HG03469 (cell line): ENCODE results near the gene ALPI.

Experiments
- ATAC-seq: cut with Tn5 transposase; IDR thresholded peaks from one replicate; pipeline ENCODE4 v1.9.1; 2021; ENCODE audit warnings: mild to moderate bottlenecking, moderate library complexity, moderate number of reproducible peaks; ENCODE audit not compliant: unreplicated experiment

Gene ALPI

DNA sequence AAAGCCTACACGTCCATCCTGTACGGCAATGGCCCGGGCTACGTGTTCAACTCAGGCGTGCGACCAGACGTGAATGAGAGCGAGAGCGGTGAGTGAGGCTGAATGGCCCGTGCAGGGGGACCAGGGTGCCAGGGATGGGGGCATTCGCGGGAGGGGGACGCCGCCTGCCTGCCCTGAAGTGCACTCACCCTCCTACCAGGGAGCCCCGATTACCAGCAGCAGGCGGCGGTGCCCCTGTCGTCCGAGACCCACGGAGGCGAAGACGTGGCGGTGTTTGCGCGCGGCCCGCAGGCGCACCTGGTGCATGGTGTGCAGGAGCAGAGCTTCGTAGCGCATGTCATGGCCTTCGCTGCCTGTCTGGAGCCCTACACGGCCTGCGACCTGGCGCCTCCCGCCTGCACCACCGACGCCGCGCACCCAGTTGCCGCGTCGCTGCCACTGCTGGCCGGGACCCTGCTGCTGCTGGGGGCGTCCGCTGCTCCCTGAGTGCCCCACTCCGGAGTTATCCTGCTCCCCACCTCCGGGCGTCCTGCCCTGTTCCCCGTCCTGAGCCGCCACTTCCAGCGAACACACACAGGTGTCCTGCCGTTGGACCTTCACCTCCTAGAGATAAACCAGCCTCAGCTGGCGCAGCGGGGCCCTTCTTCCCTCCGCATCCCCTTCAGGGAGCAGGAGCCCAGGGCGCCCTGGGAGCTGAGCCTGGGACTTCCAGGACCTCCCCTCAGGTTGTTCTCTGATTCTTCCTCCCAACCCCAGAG lies 2.9 kb downstream of the ALPI start:
- no peak for ATAC-seq

DNA sequence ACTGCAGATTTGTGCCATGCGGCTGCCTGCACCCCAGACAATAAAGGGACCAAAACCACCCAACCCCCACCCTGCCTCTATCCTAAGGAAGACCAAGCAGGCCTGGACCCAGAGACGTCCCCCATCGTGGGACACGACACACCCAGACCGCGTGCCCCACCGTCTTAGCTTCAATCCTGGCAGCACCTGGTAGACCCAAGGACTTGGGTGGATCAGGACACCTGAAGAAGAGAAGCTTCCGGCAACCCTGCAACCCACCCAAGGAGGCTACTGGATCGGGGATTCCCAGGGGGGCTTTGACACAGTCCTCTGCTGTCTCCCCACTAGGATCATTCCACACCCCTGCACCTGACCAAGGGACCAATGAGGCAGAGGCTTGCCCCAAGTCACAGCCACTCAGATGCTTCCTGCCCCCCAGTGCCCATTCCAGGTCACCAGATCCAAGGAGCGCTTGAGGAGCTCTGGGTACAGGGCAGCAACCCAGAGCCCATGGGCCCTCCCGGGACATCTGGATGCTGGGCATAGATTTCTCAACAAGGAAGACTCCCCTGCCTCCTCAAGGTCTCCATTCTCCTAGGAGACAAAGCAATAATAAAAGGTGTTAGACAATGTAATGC lies 3.6 kb downstream of the ALPI start:
- ATAC-seq, result no peak

DNA sequence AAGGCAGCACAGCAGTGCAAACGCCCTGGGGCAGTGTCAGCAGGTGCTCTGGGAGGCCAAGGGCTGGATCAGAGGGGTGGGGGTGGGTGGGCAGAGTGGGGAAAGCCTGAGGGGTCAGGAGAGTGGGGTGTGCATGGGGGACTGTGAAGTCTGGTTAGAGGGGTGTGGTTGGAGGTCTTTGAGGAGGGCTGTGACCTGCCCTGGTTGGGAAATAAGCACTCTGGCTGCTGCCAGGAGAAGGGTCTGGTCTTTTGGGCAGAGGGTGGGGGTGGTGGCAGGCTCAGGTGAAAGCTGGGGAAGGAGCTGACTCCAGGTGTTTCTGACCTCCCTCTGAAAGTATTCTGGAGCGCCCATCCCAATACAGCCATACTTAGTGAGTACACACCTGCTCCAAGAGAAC lies 4.2 kb downstream of the ALPI start:
- ATAC-seq, result no peak

DNA sequence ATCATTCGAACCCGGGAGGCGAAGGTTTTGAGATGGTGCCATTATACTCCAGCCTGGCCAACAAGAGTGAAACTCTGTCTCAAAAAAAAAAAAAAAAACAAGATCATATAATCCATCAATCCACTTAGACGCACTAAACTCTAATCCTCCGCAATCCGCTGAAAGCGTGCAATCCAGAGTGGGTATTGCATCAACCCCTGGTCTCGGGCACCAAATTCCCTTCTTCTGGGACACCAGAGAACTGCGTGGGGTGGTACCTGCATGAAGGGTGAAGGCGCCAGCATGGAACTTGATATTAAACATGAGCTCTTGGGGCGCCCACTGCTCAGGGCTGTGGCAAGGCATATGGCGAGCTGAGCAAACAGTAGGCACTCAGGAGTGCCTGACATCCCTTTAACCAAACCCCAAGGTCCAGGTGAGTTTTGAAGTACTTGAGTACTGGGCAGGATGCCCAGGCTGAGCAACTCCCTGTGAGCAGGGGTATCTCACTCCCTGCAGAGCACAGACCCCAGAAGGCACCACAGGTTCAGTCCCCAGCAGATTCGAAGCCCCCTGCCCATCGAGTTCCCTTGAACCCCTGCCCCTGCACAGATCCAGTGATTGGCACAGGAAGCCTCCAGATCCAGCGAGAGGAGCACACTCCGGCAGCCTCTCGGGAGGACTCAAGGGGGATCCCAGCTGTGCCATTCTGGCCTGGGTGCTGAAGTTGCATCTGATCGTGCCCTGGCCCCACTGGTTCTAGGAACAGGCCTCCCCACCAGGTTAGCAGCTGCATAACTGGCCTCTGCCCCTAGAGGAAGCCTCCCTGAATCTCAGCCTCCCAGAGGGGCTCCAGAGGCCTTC lies 8.0 kb downstream of the ALPI start:
- ATAC-seq, result no peak

DNA sequence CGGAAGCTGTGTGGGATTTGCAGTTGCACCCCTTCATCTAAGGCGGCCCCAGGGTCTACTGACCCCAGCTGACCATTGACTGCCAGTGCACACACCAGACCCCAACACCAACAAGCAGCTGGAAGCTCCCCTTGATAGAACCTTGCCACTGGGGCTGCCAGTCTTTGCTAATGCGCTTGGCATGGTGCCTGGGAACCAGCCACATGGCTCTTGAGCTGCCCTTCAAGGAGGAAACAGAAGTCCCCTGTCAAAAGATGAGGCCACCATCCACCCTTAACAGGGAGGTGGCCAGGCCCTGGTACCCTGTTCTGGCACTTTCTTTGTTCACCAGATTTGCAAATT lies 8.6 kb downstream of the ALPI start:
- ATAC-seq, result no peak

DNA sequence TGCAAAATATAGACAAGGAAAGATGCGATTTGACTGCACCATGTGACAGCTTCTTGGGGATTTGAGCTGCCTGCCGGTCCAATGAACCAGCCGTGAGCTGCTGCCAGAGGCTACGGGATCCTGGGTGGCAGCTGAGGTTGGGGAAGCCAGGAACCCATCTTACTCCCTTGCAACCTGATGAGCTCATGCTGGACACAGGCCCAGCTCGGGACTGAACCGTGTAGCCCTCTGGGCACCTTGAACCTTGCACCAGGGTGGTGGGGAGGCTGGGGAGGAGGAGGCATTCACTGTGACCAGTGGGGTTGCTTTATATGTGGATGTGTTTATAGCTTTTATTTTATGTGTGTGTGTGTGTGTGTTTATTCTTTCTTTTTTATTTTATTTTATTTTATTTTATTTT lies 9.1 kb downstream of the ALPI start:
- no peak for ATAC-seq

DNA sequence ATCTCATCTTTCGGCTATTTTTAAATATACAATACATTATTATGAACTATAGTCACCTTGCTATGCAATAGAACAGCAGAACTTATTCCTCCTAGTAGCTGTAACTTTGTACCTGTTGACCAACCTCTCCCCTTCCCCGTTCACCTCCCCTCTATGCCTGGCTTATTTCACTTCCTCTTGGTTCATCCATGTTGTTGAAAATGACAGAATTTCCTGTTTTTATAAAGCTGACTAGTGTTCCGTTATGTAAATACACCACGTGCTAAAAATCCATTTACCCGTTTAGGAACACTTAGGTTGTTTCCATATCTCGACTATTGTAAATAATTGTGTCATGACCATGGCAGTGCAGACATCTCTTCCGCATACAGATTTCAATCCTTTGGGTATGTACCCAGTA lies 10.3 kb downstream of the ALPI start:
- no peak for ATAC-seq

DNA sequence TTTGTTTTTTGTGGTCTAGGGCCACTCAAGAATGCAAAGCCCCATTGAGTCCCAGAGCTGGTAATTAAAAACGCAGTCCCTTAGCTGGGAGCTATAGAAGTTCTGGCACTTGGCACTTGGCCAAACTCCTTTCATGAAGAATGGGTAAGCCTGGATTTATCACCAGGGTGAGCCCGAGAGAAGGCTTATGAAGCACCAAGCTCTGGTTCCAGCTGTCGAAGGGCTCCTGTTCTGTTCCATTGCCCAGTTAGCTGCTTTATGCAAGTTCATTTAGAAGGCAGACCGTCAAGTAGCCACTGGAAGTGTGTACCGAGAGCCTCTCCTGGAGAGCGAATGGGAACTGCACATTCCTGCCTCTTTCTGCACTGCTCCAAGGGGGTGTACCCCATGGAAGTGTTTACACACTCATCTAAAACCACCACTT lies 17.5 kb downstream of the ALPI start:
- ATAC-seq, result no peak

DNA sequence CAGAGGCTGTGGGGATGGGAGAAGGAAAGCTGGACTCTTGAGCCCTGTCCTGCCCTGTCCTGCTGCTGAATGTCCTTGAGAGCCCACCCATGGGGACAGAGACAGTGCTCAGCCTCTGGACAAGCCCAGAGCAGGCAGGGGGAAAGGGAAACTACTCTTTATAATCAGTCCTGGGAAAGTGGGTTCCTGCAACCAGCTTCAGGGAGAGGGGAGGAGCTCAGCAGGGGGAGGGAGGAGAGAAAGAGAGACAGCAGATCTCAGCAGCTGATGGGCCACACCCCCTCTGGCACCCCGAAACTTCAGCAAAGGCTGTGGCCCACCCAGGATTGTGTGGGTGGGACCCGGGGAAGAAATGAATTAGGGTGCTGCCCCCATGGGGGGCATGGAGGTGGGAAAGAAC lies 20.1 kb downstream of the ALPI start:
- ATAC-seq, result no peak

DNA sequence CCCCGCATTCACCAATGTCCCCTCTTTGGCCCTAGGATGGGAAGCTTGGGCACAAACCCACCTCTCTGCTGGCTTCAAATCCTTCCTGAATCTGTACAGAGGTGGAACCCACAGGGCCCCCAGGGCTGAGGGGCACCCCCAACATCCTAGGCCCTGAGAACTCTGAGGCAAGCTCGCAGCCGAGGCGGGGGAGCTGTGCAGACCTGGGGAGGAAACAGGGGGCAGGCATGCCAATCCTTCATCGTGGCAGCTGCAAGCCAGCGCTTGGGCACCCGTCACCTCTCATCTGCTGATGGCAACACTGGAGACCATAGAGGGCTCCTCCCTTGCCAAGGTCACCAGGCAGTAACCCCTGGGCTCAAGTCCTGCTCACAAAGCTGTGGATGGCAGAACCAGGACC lies 20.8 kb downstream of the ALPI start:
- ATAC-seq, result no peak

DNA sequence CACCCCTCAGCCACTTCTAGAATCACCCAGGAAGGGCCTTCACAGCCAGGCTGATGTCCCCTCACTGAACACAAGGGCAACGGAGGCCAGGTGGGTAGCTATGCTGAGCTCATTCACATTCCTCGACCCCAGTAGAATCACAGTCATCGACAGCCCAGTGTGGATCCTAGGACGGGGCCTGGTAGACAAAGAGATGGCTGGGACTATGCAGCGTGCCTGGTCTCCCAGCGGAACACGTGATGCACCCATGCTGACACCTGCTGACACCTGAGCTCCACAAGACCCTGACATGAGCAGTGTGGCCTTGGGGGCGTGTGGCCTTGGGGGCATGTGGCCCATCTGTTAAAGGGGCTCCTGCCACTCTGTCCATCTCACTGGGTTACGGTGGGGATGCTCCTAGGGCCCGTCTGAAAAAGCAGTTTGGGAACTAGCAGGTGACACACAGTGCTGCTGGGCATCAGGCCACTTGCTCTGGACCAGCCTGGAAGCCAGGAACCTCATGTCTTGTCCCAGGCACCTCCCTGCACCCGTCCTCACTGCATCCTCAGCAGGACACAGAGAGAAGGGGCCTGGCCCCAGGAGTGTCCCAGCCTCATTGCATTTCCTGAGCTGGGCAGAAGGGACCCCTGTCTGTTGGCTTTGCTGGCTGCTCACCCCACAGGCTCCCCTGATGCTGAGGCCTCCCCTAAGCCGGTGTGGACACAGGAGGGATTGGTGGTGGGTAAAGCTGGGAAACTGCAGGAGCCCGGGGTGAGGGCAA lies 22.0 kb downstream of the ALPI start:
- no peak for ATAC-seq

DNA sequence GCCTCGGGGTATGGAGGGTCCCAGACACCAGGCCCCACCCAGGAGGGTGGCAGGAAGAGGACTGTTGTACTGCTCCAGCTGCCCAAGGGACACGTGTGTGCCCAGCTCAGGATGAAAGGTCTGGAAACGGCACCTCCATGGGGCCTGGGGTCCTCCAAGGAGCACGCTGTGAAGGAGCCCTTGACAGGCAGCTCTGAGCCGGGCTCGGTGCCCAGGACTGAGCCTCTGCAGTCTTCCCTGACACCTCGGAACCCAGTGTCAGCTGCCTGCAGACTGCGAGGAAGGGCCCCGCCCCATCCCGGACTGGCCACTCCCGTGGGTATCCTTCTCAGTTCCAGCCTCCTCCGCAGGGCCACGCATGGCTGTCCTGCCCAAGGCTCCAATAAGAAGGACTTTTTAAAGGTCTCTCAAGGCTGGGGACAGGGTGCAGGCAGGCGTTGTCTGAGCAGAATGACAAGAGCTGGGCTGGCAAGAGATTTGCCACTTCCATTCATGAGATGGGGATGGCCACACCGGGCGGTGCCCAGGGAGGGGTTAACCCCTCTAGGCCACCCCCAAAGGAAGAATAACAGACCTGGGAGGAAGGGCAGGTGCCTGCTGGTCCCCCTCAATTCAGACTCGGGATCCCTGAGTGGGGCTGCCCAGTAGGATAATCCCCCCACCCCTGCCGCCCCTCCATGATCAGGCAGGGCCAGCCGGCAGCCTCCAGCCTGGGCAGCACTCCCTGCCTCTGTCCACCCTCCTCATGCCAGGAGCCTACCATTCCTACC lies 22.8 kb downstream of the ALPI start:
- no peak for ATAC-seq

DNA sequence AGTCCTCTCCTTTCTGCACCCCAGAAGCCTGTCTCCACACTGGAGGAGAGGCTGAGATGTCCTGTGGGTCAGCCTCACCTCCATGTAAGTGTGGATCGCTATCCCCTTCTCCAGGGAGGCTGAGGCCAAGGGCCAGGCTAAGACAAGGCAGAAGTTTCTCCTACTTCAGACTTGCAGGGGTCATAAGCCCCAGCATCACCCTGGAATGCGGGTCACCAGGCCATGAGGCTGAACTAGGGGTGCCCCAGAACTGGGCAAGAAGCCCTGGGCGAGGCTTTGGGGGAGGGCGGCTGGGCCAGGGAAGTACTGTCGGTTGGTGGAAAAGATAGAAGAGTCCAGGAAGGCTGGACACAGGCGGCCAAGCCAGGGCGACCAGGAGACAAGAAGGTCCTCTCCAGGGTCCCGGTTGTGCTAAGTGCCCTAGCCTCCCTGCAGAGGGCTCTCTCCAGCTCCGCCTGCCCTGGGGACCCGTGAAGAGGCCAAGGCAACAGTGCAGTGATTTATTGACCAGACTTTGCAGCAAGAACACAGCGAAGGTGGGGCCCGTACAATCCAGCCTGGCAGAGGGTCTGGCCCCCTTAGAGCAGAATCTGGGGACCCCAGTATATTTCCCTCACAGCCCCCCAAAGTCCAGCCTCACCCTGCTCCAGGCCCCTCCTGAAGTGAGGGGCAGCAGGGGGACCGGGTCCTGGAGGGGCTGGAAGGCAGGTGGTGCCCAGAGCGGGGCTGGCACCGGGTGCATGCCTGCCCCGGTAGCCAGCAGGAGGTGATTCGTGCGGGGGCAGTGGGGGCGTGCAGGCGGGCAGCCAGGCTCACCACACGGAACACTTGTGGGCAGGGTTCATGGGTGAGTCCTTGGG lies 23.6 kb downstream of the ALPI start:
- ATAC-seq, result no peak

DNA sequence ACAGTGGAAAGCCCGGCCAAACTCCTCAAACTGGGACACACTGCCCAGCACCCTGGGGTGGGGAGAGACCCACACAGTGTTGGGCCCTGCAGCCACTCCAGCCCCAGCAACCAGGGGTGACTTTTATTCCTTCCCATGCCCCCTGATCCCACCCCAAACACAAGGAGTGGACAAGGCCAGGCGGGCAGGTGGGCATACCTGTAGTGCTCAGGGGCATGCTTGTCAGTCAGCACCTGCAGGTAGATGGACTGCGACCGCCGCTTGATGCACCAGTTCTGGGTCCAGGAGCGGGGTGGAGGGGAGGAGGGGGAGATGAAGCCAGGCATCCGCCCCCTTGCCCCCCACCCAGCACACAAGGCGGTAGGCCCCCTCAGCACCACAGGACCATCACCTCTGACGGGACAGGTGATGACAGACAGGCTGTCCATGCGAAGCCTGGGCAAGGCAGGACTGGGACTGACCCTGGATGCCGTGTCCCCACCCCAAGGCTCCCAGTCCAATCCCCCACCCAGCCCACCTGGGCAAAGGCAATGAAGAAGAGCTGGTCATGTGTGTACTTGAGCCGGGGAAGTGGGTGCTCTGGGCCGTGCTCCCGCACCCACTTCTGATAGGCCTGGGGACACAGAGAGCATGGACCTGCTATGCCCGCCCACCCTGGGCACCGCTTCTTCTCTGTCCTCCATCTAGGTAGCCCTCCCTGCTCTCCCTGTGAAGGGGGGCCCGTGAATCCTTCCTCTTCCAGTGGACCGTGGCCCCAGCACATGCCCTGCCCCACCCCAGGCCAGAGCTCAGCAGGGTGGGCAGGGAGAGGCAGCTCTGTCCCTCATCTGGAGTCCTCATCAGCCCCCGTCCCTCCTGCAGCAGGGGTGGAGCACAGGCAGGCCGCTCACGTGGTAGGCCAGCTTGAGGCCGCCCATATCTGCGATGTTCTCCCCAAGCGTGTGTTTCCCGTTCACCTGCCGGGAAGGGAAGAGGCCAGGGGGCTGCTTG lies 24.5 kb downstream of the ALPI start:
- ATAC-seq, result no peak

DNA sequence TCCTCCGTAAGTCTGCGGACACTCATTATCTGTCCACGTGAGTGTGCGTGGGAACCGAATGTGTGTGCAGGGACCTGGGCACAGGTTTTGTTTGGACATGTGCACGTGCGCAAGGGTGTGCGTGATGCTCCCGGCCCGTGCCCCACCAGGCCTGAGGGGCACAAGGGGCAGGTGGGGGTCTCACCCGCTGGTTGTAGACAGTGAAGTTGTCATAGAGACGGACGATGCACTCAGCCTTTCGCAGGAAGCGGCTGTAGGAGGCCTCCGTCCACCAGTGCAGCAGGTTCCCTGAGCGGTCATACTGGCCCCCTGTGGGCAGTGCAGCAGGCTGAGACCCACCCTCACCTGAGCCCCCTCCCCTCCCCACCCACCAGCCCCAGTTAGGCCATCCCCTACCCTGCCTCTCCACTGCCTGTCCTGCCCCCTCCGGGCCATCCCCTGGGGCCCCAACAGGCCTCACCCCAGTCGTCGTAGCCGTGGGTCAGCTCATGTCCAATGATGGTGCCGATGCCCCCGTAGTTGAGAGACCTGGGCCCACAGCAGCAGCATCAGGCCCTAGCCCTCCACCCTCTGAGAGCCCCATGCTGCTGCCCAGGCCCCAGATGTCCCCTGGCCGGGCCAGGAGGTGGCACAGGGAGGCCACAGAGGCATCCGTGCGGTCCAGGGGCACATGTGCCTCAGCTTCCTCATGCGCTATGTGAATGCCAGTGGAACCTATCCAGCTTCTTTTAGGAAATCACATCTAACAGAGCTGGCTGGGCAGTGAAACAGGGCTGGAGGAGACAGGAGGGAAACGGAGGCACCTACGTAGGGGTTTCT lies 25.6 kb downstream of the ALPI start:
- no peak for ATAC-seq

DNA sequence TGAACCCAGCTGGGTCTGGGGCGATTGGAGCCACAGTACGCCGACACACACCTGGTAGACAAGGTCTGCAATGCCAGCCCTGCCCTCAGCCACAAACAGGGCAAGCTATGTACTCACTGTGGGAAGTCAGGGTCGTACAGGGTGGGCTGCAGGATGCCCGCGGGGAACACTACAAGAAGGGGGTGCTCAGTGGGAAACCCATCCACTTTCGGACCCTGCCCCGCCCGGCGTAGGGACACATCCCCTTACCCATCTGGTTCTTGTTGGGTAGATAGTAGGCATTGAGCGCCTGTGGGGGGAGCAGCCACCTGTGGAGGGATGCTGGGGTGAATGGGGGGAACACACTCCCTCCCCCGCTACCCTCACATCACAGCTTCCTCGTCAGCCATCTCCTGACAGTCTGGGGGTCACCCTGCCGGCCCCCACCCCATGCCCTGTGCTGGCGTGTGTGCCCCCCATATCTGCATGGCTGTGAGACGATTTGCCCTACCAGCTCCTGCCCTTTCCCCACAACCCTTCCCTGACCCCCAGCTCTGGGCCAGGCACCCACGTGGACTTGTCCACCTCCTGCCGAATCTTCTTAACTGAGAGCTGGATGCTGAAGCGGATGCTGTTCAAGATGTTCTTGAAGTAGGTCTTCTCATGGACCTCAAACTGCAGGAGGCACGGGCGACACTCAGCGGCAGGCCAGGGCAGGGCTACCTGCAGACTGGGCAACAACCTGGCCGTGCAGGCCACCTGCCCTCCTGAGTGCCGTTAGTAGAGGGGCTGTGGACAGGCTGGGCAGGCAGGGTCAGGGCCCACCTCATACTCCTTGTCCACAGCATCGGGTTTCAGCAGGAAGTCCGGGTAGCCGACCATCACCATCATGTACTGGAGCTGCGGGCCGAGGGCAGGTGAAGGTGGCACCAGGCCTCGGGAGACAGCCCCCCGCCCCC lies 26.6 kb downstream of the ALPI start:
- ATAC-seq, result no peak
